Upper lobe of right lung (tissue), 1 donor: ENCODE data around the gene NSD2. TPM values are rescaled to one million over a fixed set of nuclear protein-coding genes. Genes with fewer than 3 reads are reported as not detected.

Experiments used
- ATAC-seq: fragments of 200-7000 bp; cut with Tn5 transposase; one replicate; pipeline ENCODE4 v1.9.1; 2020; ENCODE audit warnings: mild to moderate bottlenecking, moderate library complexity
- DNase-seq: peaks from one replicate; pipeline ENCODE4 v3.0.0-alpha.2; 2020
- H3K27ac ChIP-seq: fragments of 200-600 bp; one replicate; pipeline ENCODE4 v1.8.0; 2022
- H3K27me3 ChIP-seq: fragments of 200-600 bp; one replicate; pipeline ENCODE4 v1.8.0; 2022; ENCODE audit warnings: mild to moderate bottlenecking
- H3K36me3 ChIP-seq: fragments of 200-600 bp; one replicate; pipeline ENCODE4 v1.8.0; 2022
- H3K4me1 ChIP-seq: fragments of 200-600 bp; one replicate; pipeline ENCODE4 v1.8.0; 2022
- H3K4me3 ChIP-seq: fragments of 200-600 bp; one replicate; pipeline ENCODE4 v1.8.0; 2022; ENCODE audit warnings: mild to moderate bottlenecking
- H3K9me3 ChIP-seq: fragments of 200-600 bp; one replicate; pipeline ENCODE4 v1.8.0; 2022
- intact Hi-C: fragments of 100-400 bp; cut with DNase I; formaldehyde crosslinking; loops from one replicate; pipeline ENCODE4 v1.11.0; 2022
- total RNA-seq: library from RNA; stranded (reverse); fragmentation: NEBNext Ultra II Directional; extraction: Animal tissue kit (Norgen Biotek cat#: 25700); gene quantifications from one replicate; pipeline ENCODE4 v1.2.1, GENCODE V29; 2021
- TF ChIP-seq, protein P1 (sequence below): fragments of 200-600 bp; IDR thresholded peaks from one replicate; pipeline ENCODE4 v1.8.0; 2022; ENCODE audit warnings: antibody characterized with exemption
- donor health status: DM: no; HTN: yes; CAD: no; lungs with severe emphysema.

NSD2 gene
- total RNA-seq, 1 donor from 2014 or later: 45.2 TPM

DNA sequence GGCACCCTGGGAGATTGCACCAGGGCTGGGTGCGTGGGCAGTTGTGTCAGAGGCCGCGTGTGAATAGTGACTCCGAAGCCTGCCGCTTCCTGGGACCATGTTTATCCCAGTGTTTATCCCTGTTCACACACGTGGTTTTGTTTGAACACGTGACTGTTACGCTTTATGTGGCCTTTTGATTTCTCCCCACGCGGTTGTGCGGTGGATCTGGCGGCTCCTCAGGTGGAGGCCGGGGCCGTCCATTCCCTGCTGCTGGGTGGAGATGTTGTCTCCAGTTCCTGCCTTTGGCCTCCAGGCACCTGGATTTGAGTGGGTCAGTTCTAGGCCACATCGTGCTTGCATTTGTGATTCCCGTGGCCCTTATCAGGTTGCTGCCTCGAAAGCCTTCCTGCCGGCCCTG is 102.5 kb downstream of the NSD2 start:
- Histone ChIP-seq H3K27ac (no peak overlapping the region), H3K4me1 (no peaks in the 10 kb centered on the region), H3K9me3 (no peaks in the 10 kb centered on the region), H3K27me3 (no peaks in the 10 kb centered on the region), H3K4me3 (no peak overlapping the region), H3K36me3 (peaks cover 23% of the 10 kb centered on the region)
- TF ChIP-seq, protein P1, sequence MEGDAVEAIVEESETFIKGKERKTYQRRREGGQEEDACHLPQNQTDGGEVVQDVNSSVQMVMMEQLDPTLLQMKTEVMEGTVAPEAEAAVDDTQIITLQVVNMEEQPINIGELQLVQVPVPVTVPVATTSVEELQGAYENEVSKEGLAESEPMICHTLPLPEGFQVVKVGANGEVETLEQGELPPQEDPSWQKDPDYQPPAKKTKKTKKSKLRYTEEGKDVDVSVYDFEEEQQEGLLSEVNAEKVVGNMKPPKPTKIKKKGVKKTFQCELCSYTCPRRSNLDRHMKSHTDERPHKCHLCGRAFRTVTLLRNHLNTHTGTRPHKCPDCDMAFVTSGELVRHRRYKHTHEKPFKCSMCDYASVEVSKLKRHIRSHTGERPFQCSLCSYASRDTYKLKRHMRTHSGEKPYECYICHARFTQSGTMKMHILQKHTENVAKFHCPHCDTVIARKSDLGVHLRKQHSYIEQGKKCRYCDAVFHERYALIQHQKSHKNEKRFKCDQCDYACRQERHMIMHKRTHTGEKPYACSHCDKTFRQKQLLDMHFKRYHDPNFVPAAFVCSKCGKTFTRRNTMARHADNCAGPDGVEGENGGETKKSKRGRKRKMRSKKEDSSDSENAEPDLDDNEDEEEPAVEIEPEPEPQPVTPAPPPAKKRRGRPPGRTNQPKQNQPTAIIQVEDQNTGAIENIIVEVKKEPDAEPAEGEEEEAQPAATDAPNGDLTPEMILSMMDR: no peak
- ATAC-seq (no peak), DNase-seq (peak; percentile 51)
- intact Hi-C loops: no loop called here

DNA sequence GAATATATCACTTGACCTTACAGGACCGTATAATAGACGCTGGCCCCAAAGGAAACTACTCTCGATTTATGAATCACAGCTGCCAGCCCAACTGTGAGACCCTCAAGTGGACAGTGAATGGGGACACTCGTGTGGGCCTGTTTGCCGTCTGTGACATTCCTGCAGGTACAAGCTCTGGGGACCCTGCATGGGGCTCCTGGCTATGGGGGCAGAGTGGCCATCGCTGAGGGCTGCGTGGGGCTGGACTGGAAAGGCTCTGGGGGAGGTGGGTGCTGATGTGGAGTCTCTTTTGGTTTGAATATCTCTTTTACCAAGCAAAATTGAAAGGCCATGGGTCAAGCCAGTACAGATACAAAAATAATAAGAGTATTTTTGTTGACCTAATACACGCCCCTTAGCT is 103.6 kb downstream of the NSD2 start:
- intact Hi-C loops: no loop called here
- Histone ChIP-seq H3K27me3 (no peaks in the 10 kb centered on the region), H3K9me3 (no peaks in the 10 kb centered on the region), H3K4me1 (no peaks in the 10 kb centered on the region), H3K4me3 (no peak overlapping the region), H3K36me3 (peaks cover 35% of the 10 kb centered on the region), H3K27ac (no peak overlapping the region)
- DNase-seq: peak; percentile 27
- TF ChIP-seq, protein P1: no peak
- ATAC-seq: no peak

DNA sequence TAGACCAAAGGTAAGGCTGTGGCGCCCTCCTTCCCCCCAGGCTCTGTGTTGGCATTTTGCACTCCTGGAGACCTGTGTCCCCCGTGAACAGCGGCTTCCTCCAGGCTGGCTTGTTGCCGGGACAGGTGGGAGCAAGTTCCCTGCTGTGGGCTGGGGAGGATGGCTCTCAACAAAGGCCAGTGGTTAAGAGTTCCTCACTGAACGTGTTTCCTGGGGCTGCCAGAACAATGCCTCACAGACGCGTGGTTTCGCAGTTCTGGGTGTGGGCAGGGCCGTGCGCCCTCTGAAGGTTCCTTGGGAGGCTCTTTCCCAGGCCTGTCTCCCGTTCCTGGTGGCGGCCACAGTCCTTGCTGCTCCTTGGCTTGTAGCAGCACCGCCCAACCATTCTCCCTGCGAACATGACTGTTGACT is 104.2 kb downstream of the NSD2 start:
- Histone ChIP-seq H3K9me3 (no peaks in the 10 kb centered on the region), H3K4me3 (no peak overlapping the region), H3K4me1 (no peaks in the 10 kb centered on the region), H3K36me3 (peaks cover 36% of the 10 kb centered on the region), H3K27ac (no peak overlapping the region), H3K27me3 (no peaks in the 10 kb centered on the region)
- intact Hi-C loops: no loop called here
- ATAC-seq: peak; percentile 83
- TF ChIP-seq, protein P1: no peak
- DNase-seq: peak; percentile 74

DNA sequence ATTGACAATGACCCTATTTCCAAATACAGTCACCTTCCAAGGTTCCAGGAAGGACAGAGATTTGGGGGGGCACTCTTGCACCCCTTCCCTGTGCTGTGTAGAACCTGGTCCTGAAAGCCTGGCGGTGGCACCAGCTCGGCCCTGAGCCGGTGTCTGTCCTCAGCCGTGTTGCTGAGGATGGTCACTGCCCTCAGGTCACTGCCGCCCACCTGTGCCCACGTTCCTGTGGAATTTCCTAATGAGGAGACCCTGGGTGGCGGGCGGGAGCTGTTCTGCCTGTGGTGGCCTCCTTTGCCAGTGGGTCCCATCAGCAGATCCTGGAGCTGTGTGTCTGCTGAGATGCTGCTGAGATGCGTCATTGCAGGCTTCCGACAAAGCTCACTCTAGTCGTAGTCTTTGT is 104.7 kb downstream of the NSD2 start:
- peak; percentile 65 for DNase-seq
- TF ChIP-seq, protein P1: no peak
- intact Hi-C loops: no loop called here
- ATAC-seq: no peak
- no peaks in the 10 kb centered on the region for H3K9me3 ChIP-seq
- no peaks in the 10 kb centered on the region for H3K4me1 ChIP-seq
- no peaks in the 10 kb centered on the region for H3K27me3 ChIP-seq
- peaks cover 40% of the 10 kb centered on the region for H3K36me3 ChIP-seq
- no peak overlapping the region for H3K27ac ChIP-seq
- no peak overlapping the region for H3K4me3 ChIP-seq

DNA sequence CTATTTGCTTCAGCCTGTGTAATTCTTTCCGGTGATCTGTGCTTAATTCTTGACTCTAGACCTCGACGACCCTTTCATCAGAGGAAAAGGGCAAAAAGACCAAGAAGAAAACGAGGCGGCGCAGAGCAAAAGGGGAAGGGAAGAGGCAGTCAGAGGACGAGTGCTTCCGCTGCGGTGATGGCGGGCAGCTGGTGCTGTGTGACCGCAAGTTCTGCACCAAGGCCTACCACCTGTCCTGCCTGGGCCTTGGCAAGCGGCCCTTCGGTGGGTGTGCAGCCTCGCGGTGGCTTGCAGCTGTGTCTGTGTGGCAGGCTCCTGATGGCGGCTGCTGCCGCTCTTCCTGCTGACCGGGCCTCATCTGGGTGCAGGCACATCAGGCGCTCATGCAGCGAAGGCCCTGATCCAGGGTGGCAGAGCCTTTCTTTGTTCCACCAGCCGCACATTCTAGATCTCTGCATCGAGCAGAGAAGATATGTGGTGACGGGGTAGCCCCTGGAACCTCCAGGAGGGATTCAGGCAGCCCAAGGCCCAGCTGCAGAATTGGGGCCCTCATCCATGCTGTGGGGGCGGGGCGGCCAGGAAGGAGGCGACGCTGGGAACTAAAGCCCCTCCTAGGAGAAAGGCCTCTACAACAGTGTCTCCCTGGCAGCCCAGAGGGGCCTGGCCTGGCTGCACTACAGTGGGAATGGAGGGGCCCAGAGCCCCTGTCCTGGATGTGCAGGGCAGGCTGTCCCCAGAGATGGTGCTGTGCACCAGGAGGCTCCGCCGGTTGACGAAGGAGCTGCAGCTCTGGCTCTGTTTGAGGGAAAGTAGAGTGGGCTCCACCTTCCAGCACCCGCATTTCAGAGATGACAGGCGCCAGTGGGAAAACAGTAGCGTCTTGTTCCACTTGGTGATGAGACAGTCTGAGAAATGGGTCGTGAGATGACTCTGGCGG is 105.5 kb downstream of the NSD2 start:
- ATAC-seq (no peak), DNase-seq (peak; percentile 64)
- no peak overlapping the region for H3K27ac ChIP-seq
- H3K4me3 ChIP-seq: no peak overlapping the region
- H3K27me3 ChIP-seq: no peaks in the 10 kb centered on the region
- no peaks in the 10 kb centered on the region for H3K9me3 ChIP-seq
- intact Hi-C loops: no loop called here
- TF ChIP-seq, protein P1: no peak
- H3K36me3 ChIP-seq: peaks cover 48% of the 10 kb centered on the region
- no peaks in the 10 kb centered on the region for H3K4me1 ChIP-seq
